AG09319 (cell line): ENCODE measurements around the gene SMAD1.

Experiments used
- DNase-seq: peaks from one replicate; pipeline ENCODE4 v3.0.0-alpha.2; 2010; ENCODE audit warnings: low read depth; ENCODE audit errors: extremely low read depth
- CTCF ChIP-seq: IDR thresholded peaks from 2 replicates; pipeline ENCODE4 v1.5.1; 2011; ENCODE audit warnings: low read depth, mild to moderate bottlenecking, inconsistent platforms, low read length, moderate library complexity

Gene SMAD1

GRCh38 chr4:145488310-145488709 lies 6.7 kb downstream of the SMAD1 start:
- DNase-seq, result no peak
- TF ChIP-seq CTCF, result no peak

GRCh38 chr4:145489556-145489955 lies 7.9 kb downstream of the SMAD1 start:
- DNase-seq, result no peak
- TF ChIP-seq CTCF, result no peak

- no peak for TF ChIP-seq CTCF
- DNase-seq, result no peak
These were observed 8.7 kb downstream of the SMAD1 start for GRCh38 chr4:145490361-145490760.

GRCh38 chr4:145490796-145491195 lies 9.1 kb downstream of the SMAD1 start:
- no peak for DNase-seq
- no peak for TF ChIP-seq CTCF

- DNase-seq, result no peak
- TF ChIP-seq CTCF, result no peak
These were observed 10.7 kb downstream of the SMAD1 start for GRCh38 chr4:145492376-145492775.

- no peak for TF ChIP-seq CTCF
- no peak for DNase-seq
These were observed 11.5 kb downstream of the SMAD1 start for GRCh38 chr4:145493166-145493565.

GRCh38 chr4:145494666-145495270 lies 13.1 kb downstream of the SMAD1 start:
- no peak for DNase-seq
- TF ChIP-seq CTCF, result no peak
